ENCODE results near the gene LDB1. TPM values are rescaled to one million over a fixed set of nuclear protein-coding genes. Genes with fewer than 3 reads are reported as not detected.

The LDB1 gene
- total and polyA plus RNA-seq, 2 of the 13 experiments (the other 11 are each of a cell fraction or from before 2014, with no cell fraction given), result 17.2 to 45.5 TPM

- TF ChIP-seq, protein P1, sequence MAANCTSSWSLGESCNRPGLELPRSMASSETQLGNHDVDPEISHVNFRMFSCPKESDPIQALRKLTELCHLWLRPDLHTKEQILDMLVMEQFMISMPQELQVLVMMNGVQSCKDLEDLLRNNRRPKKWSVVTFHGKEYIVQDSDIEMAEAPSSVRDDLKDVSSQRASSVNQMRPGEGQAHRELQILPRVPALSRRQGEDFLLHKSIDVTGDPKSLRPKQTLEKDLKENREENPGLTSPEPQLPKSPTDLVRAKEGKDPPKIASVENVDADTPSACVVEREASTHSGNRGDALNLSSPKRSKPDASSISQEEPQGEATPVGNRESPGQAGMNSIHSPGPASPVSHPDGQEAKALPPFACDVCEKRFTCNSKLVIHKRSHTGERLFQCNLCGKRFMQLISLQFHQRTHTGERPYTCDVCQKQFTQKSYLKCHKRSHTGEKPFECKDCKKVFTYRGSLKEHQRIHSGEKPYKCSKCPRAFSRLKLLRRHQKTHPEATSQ (CRISPR knock-in tag; IDR thresholded peaks at IDR 0.05; ENCODE audit: borderline replicate concordance), result no peak
- TF ChIP-seq ZNF816 (CRISPR knock-in tag; IDR thresholded peaks at IDR 0.05; ENCODE audit: borderline replicate concordance), result no peak
- no peak for TF ChIP-seq NRL (CRISPR knock-in tag; IDR thresholded peaks at IDR 0.05; ENCODE audit: borderline replicate concordance)
- TF ChIP-seq KDM5B (CRISPR knock-in tag; IDR thresholded peaks at IDR 0.05; ENCODE audit: borderline replicate concordance), result no peak
- no peak for TF ChIP-seq ERF (CRISPR knock-in tag; IDR thresholded peaks at IDR 0.05)
These were observed 51.1 kb downstream of the LDB1 start (continued) for GRCh38 chr10:102069071-102069470.

GRCh38 chr10:102068216-102068615, 52.0 kb downstream of the LDB1 start:
- H3K27me3 ChIP-seq (ENCODE audit: control insufficient read depth in 1 of 2, insufficient read depth in 2 of 2, low read length in 2 of 2), result no peaks in the 10 kb centered on the region
- peaks cover 0 to 3% of the 10 kb centered on the region in 2 experiments; a peak in 1 of 5 replicates for H3K36me3 ChIP-seq (replicated peaks in 1 of 2; ENCODE audit: control insufficient read depth in 1 of 2, insufficient read depth in 2 of 2, low read length in 2 of 2)
- H3K27ac ChIP-seq (ENCODE audit: extremely low read length, insufficient read depth, low read length), result no peak overlapping the region
- TF ChIP-seq NR2F6 (IDR thresholded peaks at IDR 0.05) (no peak), NR2F6 (CRISPR knock-in tag; IDR thresholded peaks at IDR 0.05) (no peak), ZNF263 (CRISPR knock-in tag; IDR thresholded peaks at IDR 0.05) (0 out of 2 replicates have a peak, but pooled peaks have one; percentile 24), ARNTL (CRISPR knock-in tag; IDR thresholded peaks at IDR 0.05) (no peak), ZIK1 (CRISPR knock-in tag; IDR thresholded peaks at IDR 0.05; ENCODE audit: borderline replicate concordance, low read depth) (no peak)
- H3K4me3 ChIP-seq (replicated peaks in 1 of 3; ENCODE audit: insufficient read depth in 1 of 3, low read depth in 2 of 3, low read length in 3 of 3), result no peak overlapping the region
- H3K4me1 ChIP-seq (ENCODE audit: insufficient read depth, low read length), result peaks cover 29% of the 10 kb centered on the region
- intact Hi-C loops (cut with micrococcal nuclease; ENCODE audit: unreplicated experiment) (loop anchor here (5.0 kb wide), 1 partner anchor 49 kb away; no protein-coding TSS in a partner anchor), in situ Hi-C loops (cut with HindIII; ENCODE audit: extremely low pct_ligation_motif_present, low pct_unique_long_range_greater_than_20kb) (no loop called here)
- H3K79me2 ChIP-seq (ENCODE audit: insufficient read depth, low read length), result peaks cover 13% of the 10 kb centered on the region
- H4K20me1 ChIP-seq (ENCODE audit: insufficient read depth, low read length), result no peaks in the 10 kb centered on the region; the same call in 1 of the 2 replicates
- 50% methylated on average over 1 of the region's 1 CpG for WGBS (ENCODE audit: low lambda C conversion rate)
- POLR2A ChIA-PET, result interaction anchor here (0.9 to 3.5 kb wide), 4 partner anchors 9 to 646 kb away, joined by 3 to 39 read pairs (median 3); partner anchors contain the start of genes ARL3, ARMH3, PPRC1 and SFXN2
- H3K9ac ChIP-seq (ENCODE audit: insufficient read depth, low read depth, low read length), result no peak overlapping the region
- no peak for DNase-seq (ENCODE audit: low spot score)
- CTCF ChIA-PET (ENCODE audit: low intra/inter-chr PET ratio, low total read pairs), result no interaction called here
- BruUV-seq (replicated peaks), result no TSS peak
- H2AFZ ChIP-seq (ENCODE audit: low read length), result no peak overlapping the region
- FAIRE-seq, result no peak
- no peak for ATAC-seq
- no peak overlapping the region for H3K4me2 ChIP-seq (ENCODE audit: low read depth, low read length)
- H3K9me3 ChIP-seq (ENCODE audit: low read length), result no peaks in the 10 kb centered on the region
